NCI-H1105 (cell line): ENCODE results near the gene MAPK1.
"Not testable (repeated sequence)": the region's sequence is repeated elsewhere in the genome, so short reads cannot be mapped to it uniquely, and the experiment has no call there.

ENCODE experiments used
- DNase-seq: peaks from one replicate; lab custom pipeline; 2025; lab: John Stamatoyannopoulos, UW

Gene MAPK1

DNA sequence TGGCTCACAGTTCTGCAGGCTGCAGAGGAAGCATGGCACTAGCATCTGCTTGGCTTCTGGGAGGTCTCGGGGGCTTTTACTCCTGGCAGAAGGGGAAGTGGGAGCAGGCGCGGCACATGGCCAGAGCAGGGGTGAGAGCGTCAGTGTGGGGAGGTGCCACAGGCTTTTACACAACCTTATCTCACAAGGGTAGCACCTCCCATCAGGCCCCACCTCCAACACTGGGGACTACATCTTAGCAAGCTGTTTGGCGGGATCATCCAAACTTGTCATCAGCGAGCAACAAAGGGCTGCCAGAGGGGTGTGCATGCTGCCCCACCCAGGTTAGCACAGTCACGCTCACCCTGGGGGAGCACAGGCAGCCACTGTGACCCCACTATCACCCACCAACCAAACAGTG is 112.9 kb downstream of the MAPK1 start:
- peak; percentile 6 for DNase-seq

DNA sequence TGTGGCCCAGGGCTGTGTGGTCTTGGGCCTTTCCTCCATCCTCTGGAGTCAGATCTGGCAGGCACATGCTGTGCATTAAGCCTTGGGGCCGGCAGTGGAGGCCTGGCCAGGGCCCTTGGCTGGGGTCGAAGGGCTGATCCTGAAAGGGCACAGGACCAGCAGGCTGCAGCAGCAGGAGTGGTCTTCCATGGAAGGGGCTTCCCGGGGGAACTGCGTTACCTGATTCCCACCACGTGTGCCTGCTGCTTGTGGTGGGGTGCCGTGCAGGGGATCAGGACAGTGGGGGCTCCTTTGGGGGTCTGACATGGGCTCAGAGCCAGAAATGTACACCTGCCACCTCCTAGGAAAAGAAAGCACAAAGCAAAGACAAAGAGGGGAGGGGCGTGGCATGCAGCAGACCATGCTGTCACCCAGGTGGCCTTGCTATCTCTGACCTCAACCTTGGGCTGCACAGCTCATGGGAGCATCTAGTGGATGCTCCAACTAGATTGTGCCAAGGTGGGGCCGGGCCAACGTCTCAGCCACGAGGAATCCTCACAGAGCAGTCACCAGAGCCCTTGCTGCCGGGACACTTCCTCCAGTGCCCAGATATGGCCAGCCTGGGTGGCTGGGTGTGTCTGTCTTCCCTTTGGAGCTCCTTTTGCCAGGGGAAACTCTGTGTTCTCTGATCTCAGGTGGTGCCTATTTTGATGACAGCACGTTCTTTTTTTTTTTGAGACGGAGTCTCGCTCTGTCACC is 113.9 kb downstream of the MAPK1 start:
- no peak for DNase-seq

DNA sequence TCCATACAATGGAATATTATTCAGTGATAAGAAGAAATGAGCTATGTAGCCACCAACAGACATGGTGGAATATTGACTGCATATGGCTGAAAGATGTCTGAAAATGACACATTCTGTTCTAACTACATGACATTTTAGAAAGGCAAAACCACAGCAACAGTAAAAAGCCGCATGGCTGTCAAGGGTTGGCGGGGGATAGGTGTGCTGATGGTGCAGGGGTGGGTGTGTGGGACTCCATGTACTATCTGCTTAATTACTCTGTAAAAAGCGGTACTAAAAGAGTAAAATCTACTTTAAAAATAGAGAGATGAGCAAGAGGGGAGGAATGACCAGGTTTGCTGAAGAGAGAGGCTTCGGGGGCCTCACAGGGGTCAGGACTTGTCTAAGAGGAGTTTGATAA is 115.2 kb downstream of the MAPK1 start:
- DNase-seq = no peak

DNA sequence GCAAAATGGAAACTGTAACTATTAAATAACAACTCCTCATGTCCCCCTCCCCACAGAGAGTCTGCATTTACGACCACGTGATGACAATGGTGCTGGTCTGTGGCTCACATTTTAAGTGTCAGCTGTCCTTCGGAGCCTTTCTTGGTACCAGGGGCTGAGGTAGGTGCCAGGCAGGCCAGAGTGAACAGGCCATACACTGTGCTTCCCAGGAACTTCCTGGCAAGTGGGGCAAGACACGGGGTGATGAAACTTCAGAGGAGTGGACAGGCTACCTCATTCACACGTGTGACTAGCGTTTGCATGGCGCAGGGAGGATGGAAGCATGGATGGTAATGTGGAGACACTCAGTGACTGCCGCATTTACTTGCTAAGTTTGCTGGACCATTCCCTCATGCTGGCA is 121.5 kb downstream of the MAPK1 start:
- DNase-seq = no peak

- DNase-seq = not testable (repeated sequence)
These were observed 122.5 kb downstream of the MAPK1 start for GRCh38 chr22:21744917-21745316.

DNA sequence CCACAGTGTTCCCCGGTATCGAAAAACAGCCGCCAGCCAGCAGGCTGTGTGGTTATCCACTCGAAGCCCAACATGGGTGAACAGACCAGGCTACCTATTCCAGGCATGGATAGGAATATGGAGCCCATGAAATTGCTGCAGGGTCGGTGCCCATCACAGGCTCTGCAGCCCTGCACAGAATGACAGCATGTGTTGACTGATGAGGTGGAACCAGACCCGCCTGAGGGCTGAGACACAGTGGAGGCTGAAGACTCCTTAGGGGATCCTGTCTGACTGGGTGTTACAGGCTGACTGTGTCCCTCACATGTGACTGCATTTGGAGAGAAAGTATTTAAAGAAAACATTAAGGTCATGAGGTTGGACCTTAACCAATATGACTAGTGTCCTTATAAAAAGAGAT is 125.7 kb downstream of the MAPK1 start:
- DNase-seq = no peak

DNA sequence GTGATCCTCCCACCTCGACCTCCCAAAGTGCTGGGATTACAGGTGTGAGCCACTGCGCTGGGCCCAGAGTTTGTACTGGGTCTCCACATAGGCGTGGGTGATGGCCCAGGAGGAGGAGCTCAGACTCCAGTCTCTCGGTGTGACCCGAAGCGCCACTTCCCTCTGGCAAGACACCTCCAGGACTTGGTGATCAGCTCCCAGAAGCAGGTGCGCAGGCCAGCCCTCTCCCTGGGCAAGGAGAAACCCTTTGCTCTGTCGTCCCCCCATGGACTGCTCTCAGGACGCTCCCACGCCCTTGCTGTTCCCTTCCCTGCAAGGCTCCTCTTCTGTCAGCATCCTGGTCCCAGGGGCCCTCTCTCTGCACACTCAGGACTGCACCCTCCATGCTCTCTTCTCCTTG is 126.4 kb downstream of the MAPK1 start:
- DNase-seq = no peak

DNA sequence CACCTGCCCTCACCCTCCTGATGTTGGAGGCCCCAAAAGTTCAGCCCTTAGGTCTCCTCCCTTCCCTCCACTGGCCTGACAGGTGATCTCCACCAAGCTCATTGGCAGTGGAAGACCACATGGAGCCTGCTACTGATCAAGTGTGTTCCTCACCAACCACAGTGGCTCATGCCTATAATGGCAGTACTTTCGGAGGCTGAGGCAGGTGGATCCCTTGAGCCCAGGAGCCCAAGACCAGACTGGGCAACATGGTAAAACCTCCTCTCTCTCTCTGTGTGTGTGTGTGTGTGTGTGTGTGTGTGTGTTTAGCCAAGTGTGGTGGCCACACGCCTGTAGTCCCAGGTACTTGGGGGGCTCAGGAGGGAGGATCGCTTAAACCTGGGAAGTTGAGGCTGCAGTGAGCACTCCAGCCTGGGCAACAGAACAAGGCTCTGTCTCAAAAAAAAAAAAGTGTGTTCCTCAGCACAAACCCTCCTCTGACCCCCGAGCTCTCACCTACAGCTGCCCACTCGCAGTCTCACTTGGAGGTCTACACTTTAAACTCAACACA is 127.5 kb downstream of the MAPK1 start:
- no peak for DNase-seq

DNA sequence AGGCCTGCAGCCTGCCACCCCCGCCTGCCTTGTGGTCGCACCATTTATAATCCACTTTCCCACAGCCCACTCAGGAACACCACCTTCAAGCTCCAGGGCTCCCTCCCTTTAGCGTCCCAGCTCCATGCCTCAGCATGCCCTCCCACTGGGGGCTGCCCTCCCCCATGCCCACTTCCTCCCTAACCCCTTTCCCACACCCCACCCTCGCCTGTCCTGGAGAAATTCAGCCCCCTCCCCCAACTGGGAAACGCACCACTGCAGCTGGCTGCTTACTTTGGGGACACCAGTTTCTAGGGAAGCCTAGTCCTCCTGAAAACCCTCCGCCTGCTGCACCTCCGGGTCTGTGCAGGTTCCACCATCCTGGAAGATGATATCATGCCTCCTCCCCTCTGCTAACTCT is 128.5 kb downstream of the MAPK1 start:
- DNase-seq = no peak

DNA sequence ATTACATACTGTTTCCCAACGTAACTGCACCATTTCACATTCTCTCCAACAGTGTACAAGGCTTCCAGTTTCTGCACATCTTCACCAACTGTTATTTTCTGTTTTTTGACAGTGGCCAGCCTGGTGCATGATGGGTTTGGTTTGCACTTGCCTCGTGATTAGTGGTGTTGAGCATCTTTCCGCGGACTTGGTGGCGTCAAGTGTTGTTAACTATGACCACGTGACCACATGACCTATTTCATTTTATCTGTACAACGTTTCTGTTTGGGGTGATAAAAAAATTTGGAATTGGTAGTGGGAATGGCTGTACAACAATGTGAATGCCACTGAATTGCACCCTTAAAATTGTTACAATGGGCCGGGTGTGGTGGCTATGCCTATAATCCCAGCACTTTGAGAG is 129.4 kb downstream of the MAPK1 start:
- DNase-seq = no peak

GRCh38 chr22:21736948-21737347 is 130.5 kb downstream of the MAPK1 start:
- DNase-seq = no peak

DNA sequence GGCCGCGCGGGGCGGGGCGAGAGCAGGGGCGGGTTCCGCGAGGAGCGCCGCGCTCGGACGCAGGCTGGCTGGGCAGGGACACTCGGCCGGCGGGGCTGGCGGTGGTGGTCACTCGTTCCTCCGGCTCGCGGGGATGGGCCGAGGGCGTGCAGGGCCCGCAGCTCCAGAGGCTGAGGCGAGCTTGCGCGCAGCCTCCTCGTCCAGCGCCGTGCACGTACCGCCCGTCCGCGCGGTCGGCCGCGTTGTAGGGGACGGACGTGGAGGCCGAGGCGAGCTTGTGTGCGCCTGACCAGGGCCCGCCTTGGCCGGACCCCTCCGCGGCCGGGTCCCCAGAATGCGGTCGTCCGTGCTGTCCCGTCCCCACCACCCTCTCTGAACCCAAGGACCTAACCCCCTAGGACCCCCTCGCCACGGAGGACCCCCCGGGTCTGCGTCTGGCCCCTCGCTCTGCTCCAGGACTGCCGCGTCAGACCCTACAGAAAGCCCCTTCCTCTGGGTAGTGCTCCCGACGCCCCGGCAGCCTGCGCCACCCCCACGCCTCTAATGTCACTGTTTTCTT is 131.3 kb downstream of the MAPK1 start:
- DNase-seq = no peak

DNA sequence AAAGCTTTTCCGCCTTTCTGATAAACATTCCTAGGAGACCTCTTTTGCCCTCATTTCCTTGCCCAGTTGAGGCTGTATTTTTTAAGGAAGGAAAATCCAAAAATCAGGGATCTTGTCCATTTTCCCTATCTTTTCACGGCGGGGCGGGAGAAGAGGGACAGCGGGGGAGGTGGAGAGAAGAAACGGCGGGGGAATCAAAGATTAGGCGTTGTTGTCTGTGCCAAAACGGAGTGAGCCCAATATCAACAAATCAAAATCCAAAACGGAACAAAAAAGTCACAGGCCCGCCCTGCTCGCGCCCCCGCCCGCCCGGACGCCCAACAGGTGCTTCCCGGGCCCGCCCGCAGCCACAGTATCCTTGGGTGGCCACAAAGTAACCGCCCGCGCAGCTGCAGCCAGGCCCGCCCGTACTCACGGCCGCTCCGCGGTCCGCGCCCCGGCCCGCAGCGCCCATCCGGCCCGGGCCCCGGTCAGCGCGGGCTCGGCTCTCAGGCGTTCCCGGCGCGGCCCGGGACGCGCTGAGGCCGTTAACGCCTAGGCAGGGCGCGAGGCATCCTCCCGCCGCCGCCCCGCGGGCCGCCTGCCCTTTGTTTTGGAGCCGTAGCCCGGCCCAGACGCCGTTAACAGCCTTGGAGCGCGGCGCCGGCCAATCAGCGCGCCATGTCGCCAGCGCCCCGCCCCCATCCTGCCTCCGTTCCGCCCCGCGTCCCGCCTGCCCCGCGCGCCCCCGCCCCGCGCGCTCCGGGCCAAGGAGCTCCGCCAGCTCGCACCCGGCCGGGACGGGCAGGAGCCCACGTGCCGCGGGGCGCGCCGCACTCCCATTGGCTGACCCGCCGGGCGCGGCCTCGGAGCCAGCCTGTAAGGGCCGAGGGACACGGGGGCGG is 132.0 kb downstream of the MAPK1 start, which contains the start of gene YPEL1:
TSS of gene YPEL1 (minus strand) at position 595 of the 884 bp plus-strand sequence. CDS start 25,050 bp downstream, outside the sequence.
- peak; percentile 94 for DNase-seq

DNA sequence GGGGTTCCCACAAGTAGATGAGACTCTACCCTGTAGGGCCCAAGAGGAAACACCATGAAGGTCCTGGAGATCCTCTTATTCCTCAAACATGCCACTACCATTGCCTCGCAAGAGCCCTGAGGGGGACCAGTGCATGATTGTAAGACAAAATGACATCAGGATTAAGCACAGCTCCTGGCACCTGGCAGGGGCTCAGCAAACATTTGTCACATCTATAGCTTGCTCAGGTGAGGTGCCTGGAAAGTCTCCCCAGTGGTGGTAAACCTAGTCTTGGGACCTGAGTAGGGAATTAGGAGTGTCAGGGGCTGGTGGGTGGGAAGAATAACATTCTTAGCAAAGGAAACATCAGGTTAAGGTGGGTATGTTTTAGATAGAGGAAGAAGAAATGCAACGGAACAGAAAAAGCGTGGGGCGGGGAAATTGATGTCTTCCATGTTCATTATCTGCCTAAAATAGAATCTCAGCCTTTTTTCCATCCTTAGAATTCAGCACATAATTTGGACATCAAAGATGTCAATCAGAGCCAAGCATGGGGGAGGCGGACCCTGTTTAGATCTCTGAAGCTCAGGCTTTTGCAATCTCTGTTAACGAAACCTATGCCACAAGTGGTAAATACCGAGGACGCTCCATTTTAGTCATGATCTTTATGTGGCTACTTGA is 132.8 kb downstream of the MAPK1 start:
- DNase-seq = no peak

DNA sequence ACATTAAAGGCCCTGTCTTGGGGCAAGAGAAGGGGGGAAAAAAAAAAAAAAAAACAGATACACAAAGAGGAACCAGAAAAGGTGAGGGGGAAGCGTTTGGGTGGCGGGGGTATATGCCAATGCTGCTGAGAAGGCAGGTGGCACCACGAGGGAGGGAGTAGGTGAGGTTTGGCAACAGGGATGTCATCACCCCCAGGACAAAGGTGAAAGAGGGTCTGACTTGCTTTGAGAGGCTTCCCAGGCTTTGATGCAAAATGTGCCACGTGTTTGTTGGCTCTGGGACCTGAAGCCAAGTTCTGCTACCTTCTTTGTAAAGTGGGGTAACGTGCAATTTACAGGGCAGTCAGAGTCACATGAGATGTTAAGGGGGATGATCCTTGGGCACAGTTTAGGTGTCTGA is 135.9 kb downstream of the MAPK1 start:
- no peak for DNase-seq

- DNase-seq = no peak
These were observed 136.7 kb downstream of the MAPK1 start for GRCh38 chr22:21730535-21731308.

DNA sequence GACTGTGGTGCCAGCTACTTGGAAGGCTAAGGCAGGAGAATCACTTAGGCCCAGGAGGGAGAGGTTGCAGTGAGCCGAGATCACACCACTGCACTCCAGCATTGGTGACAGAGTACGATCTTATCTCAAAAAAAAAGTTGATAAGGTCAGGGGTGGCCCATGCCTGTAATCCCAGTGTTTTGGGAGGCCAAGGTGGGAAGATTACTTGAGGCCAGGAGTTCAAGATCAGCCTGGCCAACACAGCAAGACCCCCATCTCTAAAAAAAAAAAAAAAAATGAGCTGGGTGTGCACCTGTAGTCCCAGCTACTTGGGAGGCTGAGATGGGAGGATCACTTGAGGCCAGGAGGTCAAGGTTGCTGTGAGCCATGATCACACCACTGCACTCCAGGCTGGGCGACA is 138.3 kb downstream of the MAPK1 start:
- not testable (repeated sequence) for DNase-seq

DNA sequence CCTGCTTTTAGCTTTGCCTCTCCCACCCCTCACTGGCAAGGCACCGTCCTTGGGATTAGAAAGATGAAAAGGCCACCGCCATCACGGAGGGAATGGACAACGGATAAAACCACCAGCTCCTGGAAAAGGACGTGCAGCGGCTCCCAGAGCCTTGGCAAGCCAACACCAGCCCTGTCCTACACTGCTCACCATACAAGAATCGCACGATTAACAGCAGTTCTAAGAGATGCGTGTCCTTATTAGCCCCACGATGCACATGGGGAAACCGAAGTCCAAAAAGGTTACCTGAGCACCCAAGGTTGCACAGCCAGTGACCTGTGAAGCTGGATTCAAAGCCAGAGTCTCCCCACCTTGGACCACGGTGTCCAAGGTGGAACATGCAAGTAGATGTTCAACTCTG is 139.2 kb downstream of the MAPK1 start:
- no peak for DNase-seq

- no peak for DNase-seq
These were observed 139.7 kb downstream of the MAPK1 start for GRCh38 chr22:21727768-21728167.

- no peak for DNase-seq
These were observed 140.3 kb downstream of the MAPK1 start for GRCh38 chr22:21727159-21727558.

DNA sequence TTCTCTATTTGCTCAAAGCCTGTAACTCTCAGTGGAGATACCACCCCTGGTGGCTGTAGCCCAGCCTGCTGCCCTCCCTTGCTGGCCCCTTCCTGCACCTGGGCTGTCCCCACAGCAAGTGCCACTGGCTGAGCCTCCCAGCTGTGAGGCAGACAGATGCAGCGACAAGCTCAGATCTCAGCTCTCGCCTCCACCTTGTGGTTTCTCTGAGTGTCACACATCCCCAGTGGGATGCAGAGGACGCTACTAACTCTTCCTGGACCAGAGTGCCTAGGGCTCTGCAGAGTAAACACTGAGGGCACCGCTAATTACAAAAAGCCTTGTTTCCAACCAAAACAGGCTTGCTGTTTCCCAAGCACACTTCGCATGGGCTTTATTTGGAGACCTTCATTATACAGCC is 140.8 kb downstream of the MAPK1 start:
- no peak for DNase-seq
